ENCODE data around the gene LRP6. TPM values are rescaled to one million over a fixed set of nuclear protein-coding genes. Genes with fewer than 3 reads are reported as not detected.

The LRP6 gene
- total and polyA plus RNA-seq, 2 of the 8 experiments (the other 6 are each of a cell fraction or from before 2014, with no cell fraction given) = 53.6 to 73.2 TPM

DNA sequence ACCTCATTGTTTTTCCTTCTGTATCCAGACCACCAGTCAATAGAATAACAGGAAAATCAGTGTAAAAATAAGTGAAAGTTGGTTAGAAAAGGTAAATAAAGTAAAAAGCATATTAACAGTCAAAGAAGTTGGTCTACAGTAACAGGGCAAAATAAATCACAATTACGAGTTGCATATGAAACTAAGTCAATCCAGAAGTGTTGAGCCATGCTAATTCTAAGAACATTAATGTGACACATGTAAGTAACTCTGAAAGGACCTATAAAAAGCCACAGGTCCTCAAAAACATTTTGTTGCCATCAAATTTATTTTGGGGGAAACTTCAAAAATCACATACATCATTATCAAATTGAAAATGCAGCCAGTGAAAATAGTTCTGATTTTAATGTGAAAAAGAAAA is 56.4 kb downstream of the LRP6 start:
- H3K79me2 ChIP-seq (ENCODE audit: control insufficient read depth in 1 of 2, insufficient read depth in 2 of 2, low read length in 2 of 2) = peaks cover 6 to 99% of the 10 kb centered on the region in 2 experiments; a peak in 3 of 4 replicates
- WGBS, 2 experiments (ENCODE audit: extremely low coverage in 1 of 2, insufficient coverage in 1 of 2, insufficient read length in 1 of 2, insufficient replicate concordance in 2 of 2, low coverage in 1 of 2, low lambda C conversion rate in 2 of 2, missing lambda C conversion rate in 1 of 2) = 70% methylated on average over 1 of the region's 1 CpG; no CpG with 5 or more reads in 1 of the 2 experiments
- TF ChIP-seq KDM4A (IDR thresholded peaks at IDR 0.05; ENCODE audit: low read depth, low read length, severe bottlenecking) (no peak), TAF1 (IDR thresholded peaks at IDR 0.05; ENCODE audit: low read depth, low read length) (no peak), KDM1A (IDR thresholded peaks at IDR 0.05; ENCODE audit: borderline replicate concordance, low read length) (no peak), SP2 (IDR thresholded peaks at IDR 0.05; ENCODE audit: low read length) (no peak), RXRA (IDR thresholded peaks at IDR 0.05; ENCODE audit: insufficient read depth, low read depth, low read length) (no peak), HDAC6 (IDR thresholded peaks at IDR 0.05; ENCODE audit: low read depth, low read length) (no peak), SP4 (IDR thresholded peaks at IDR 0.05; ENCODE audit: low read length) (no peak), HDAC2 (IDR thresholded peaks at IDR 0.05; ENCODE audit: borderline replicate concordance in 1 of 2, low read depth in 2 of 2, low read length in 2 of 2) (no peak)
- TF ChIP-seq, protein P1, sequence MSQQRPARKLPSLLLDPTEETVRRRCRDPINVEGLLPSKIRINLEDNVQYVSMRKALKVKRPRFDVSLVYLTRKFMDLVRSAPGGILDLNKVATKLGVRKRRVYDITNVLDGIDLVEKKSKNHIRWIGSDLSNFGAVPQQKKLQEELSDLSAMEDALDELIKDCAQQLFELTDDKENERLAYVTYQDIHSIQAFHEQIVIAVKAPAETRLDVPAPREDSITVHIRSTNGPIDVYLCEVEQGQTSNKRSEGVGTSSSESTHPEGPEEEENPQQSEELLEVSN (IDR thresholded peaks at IDR 0.05) = no peak

More for the DNA sequence above, 56.4 kb downstream of the LRP6 start:
- CTCF ChIA-PET (ENCODE audit: partially characterized antibody) = no interaction called here
- Histone ChIP-seq H3K36me3 (ENCODE audit: control insufficient read depth in 2 of 4, insufficient read depth in 4 of 4, low read length in 3 of 4) (no peaks in the 10 kb centered on the region), H3K23ac (ENCODE audit: insufficient read length) (no peak overlapping the region), H2BK5ac (ENCODE audit: low read depth, low read length) (no peak overlapping the region), H3K56ac (replicated peaks; ENCODE audit: insufficient read length, low read depth, low read length) (no peak overlapping the region), H4K91ac (replicated peaks; ENCODE audit: insufficient read length, low read length) (no peak overlapping the region), H3K79me1 (ENCODE audit: low read depth, low read length) (peaks cover 11% of the 10 kb centered on the region), H2BK120ac (replicated peaks; ENCODE audit: low read depth, low read length) (no peak overlapping the region), H3K18ac (ENCODE audit: extremely low read depth, low read length) (no peak overlapping the region), H3K23me2 (ENCODE audit: low read depth, low read length) (no peaks in the 10 kb centered on the region), H2BK15ac (ENCODE audit: low read length) (no peak overlapping the region), H3K27me3 (replicated peaks in 1 of 4; ENCODE audit: control insufficient read depth in 3 of 4, extremely low read depth in 1 of 4, insufficient read depth in 3 of 4, low read length in 3 of 4) (no peaks in the 10 kb centered on the region), H4K8ac (ENCODE audit: extremely low read depth, insufficient read depth, low read length) (no peak overlapping the region), H3K4me2 (ENCODE audit: insufficient read depth in 1 of 2, low read depth in 2 of 2, low read length in 2 of 2) (no peak overlapping the region), H4K20me1 (replicated peaks in 1 of 2; ENCODE audit: control insufficient read depth in 1 of 2, insufficient read depth in 2 of 2, low read length in 2 of 2) (peaks cover 8 to 11% of the 10 kb centered on the region in 2 experiments), H3K9me3 (ENCODE audit: insufficient read depth in 2 of 2, low read depth in 1 of 2, low read length in 1 of 2) (no peaks in the 10 kb centered on the region), H3K14ac (ENCODE audit: insufficient read length) (no peak overlapping the region), H3K4me1 (replicated peaks in 1 of 4; ENCODE audit: control insufficient read depth in 3 of 4, insufficient read depth in 4 of 4, low read length in 3 of 4) (peaks cover 0 to 4% (median 0%) of the 10 kb centered on the region in 4 experiments; a peak in 2 of 7 replicates), H3K9ac (replicated peaks in 1 of 4; ENCODE audit: extremely low read depth in 1 of 4, low read depth in 3 of 4, low read length in 3 of 4) (no peak overlapping the region), H4K5ac (ENCODE audit: insufficient read length, low read depth, low read length) (no peak overlapping the region), H3K4ac (replicated peaks; ENCODE audit: insufficient read length, low read depth, low read length) (no peak overlapping the region), H2AK5ac (ENCODE audit: low read depth, low read length) (no peak overlapping the region), H2AFZ (ENCODE audit: low read length) (no peak overlapping the region), H3K4me3 (ENCODE audit: extremely low read depth in 1 of 4, insufficient read depth in 2 of 4, low read depth in 3 of 4, low read length in 4 of 4) (no peak overlapping the region), H2BK20ac (ENCODE audit: low read length) (no peak overlapping the region), H2BK12ac (ENCODE audit: low read depth, low read length) (no peak overlapping the region), H3K27ac (ENCODE audit: low read depth, low read length) (no peak overlapping the region)
- POLR2A ChIA-PET (ENCODE audit: partially characterized antibody) = no interaction called here
- FAIRE-seq (no peak), DNase-seq (ENCODE audit: low read depth in 1 of 2, low spot score in 2 of 2) (no peak)

Measured in H1 (cell line).